Renal cortical epithelial cell (primary cell): ENCODE data around the gene GRK7. TPM values are rescaled to one million over a fixed set of nuclear protein-coding genes. Genes with fewer than 3 reads are reported as not detected.

Experiments
- DNase-seq: peaks from one replicate; pipeline ENCODE4 v3.0.0-alpha.2; 2011; ENCODE audit warnings: low read depth
- total RNA-seq: library from RNA; depleted of rRNA; stranded (reverse); fragments of >200 nt; gene quantifications from 2 replicates; pipeline ENCODE4 v1.2.3, GENCODE V29; 2014

The GRK7 gene, protein sequence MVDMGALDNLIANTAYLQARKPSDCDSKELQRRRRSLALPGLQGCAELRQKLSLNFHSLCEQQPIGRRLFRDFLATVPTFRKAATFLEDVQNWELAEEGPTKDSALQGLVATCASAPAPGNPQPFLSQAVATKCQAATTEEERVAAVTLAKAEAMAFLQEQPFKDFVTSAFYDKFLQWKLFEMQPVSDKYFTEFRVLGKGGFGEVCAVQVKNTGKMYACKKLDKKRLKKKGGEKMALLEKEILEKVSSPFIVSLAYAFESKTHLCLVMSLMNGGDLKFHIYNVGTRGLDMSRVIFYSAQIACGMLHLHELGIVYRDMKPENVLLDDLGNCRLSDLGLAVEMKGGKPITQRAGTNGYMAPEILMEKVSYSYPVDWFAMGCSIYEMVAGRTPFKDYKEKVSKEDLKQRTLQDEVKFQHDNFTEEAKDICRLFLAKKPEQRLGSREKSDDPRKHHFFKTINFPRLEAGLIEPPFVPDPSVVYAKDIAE (N-terminal part only)
- 0.05 TPM in 1 of 2 replicates, not detected in the other for total RNA-seq

DNA sequence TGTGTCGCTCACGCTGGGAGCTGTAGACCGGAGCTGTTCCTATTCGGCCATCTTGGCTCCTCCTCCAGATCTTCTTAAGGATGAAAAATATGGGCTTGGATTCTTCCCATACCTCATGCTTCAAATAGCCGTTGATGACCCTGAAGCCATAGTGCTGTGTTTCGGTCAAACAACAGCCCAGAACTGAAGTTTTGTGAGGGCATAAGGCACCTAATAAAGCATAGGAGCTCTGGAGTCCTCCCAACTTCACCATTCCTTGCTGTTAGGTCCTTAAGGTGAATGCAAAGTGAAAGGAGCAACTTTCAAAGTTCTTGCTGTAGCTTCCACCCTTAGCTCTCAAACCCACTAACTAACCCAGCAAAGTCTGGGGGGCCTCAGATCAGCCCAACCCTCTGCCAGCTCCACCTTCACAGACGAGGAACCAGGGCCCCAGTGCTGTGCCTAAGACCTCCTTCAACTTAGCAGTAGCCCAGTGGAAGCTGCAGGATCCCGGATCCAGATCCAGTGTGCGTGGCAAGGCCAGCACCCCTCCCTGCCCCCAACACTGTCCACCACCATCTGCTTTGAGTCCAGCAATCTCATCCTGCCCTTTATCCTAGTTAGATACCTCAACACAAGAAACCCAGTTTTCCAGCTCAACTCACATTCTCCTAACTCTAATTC, at the start of gene GRK7:
Gene GRK7, plus strand, starts transcription at position 321 of the 663 bp plus-strand sequence. CDS start 14,877 bp downstream, outside the sequence.
- DNase-seq = no peak

DNA sequence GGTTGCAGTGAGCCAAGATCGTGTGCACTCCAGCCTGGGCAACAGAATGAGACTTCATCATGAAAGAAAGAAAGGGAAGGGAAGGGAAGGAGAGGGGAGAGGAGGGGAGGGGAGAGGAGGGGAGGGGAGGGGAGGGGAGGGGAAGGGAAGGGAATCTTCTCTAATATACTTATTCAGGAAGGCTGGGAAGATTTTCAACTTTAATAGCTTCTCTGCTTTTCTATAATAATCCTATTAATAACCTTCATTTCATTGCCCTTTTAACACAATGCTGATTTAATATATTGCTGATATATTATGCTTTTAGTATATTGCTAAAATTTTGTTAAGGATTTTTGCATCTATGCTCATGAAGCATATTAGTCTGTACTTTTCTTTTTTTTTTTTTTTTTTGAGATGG, 48.5 kb upstream of the GRK7 start:
- DNase-seq = no peak

DNA sequence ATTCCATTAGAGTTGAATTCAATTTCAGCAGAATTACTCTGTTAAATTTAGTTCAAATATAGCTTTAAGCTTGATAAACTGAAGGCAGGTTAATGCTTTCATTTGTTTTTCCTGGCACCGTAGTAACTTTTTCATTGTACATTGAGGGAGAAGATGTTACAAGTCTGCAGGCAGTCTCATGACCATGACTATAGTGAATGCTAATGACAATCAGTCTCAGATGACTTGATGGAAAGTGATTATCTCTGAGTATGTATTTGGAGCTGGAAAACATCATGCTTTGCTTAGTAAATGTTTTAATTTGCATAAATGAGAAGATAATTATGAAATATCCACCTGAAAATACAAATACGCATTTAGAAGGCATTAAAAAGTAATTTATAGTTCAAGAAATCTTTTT, 41.1 kb upstream of the GRK7 start:
- DNase-seq = no peak

DNA sequence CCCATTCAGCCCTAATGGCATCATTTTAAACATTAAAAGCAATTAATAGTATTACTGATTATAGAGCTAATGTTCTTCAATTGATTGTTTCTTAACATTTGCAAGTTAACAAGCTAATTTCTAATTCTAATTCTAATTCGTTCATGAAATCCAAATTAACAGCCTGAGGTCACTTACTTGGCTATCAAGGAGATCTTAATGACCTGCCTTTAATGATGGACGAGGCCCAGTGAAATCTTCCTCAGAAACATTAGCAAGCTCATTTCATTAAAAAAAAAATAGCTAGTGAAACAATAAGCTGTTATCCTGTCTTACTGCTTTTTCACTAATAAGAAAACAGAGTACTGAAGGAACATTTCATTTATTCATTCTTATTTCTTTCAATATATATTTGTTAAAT, 40.6 kb upstream of the GRK7 start:
- DNase-seq = no peak

DNA sequence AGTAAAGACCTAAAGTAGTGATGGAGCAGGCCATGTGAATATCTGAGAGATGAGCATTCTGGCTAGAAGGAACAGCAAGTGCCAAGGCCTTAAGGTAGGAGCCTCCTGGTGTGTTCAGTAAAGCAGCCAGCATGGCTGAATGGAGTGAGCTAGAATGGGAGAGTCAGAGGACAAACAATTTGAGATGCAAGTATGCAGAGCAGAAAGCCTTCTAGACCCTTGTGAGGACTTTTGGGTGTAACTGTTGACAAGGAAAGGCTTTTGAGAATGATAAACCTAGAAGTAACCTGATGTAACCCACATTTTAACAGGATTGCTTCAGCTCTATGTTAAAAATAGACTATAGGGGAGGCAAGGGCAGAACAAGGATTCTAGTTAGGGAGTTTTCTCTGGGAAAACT, 40.0 kb upstream of the GRK7 start:
- DNase-seq = no peak

DNA sequence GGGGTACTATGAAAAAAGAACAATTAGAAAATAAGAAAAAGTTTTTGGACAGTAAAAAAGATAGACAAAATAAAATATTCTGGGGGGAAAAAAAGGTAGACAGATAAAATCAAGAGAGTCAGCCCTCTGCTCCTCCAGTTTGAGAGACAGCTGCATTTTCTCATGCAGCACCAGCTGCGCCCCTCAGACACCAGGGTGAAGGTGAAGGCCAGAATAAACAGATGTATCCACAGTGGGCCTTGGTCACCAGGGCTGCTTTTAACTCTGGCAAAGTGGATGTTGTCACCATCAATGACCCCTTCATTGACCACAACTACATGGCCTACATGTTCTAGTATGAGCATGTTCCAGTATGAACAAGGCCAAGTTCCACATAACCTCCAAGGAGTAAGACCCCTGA, 39.0 kb upstream of the GRK7 start:
- DNase-seq = no peak

DNA sequence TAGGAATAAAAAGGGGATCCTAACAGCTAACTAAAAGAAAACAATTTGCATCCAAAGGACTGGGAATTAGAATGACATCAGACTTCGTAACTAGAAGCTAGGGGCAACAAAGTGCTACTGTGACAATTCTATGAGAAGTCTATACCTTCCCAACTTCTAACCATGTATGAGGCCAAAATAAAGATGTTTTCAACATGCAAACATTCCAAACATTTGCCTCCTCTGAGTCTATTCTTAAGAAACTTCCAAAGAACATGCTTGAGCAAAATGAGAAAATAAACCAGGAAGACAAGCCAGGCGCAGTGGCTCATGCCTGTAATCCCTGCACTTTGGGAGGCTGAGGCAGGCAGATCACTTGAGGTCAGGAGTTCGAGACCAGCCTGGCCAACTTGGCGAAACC, 38.2 kb upstream of the GRK7 start:
- no peak for DNase-seq

DNA sequence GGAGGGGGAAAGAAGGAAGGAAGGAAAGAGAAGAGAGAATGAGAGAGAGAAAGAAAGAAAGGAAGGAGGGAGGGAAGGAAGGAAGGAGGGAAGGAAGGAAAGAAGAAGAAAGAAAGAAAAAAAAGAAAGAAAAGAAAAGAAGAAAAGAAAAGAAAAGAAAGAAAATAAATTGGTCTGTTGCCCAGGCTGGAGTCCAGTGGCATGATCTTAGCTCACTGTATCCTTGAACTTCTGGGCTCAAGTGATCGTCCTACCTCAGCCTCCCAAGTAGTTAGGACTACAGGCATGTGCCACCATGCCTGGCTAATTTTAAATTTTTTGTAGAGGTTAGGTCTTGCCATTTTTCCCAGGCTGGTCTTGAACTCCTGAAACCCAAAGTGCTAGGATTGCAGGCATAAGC, 36.7 kb upstream of the GRK7 start:
- no peak for DNase-seq

DNA sequence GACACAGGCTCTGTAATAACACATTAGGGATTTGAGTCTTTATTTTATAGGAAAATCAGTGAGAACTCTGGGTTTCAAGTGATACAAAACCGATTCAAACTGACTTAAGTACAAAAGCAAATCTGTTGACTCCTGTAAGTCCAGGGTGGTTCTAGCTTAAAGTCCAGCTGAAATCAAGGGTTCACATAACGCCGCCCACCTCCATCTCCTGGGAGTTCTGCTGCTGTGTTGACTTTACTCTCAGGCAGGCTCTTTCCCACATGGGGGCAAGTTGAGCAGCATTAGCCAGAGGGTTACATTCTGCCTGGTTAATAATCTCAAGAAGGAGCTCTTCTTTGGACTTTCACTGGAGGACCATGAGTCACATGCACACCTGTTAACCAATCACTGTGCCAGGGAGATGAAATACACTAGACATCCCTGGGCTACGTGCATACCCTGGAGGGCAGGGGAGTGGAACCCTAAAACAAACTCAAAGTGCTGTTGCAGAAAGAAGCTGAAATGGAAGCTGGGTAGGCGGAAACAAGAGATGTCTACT, 34.8 kb upstream of the GRK7 start:
- DNase-seq = peak; percentile 57

DNA sequence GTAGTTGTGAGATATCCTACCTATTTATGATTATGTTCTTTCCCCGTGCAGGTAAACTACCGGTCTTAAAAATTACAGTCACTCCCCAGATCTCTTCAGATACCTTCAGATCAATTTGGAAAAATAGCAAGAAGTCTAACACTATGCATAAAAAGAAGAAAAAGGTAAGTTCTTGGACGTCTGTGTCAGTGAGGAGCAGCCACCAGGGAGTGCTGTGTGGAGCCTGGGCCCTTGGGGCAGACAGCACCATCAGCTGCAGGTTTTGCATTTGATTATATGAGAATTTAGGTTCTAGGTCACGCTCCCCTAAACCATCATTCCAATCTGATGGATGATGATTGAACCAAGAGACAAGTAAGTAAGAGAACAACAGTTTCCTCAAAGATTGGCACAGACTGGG, 34.0 kb upstream of the GRK7 start:
- DNase-seq = no peak

DNA sequence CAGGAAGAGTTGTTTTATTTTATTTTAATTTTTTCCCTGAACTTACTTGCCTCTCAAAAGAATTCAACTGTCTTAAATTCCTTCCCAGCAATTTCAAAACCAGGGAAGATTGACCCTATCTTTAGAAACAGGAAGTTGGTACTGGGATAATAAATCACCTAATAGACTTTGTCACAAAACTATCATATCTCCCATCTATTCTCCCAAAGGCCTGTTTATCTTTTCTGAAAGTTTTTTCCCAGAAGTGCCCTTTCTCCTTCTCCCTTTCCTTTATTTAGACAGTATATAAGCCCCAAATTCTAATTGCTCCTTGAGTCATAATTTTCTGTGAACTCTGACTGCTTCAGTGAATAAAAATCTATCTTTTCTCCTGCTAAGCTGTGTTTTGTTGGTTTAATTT, 28.0 kb upstream of the GRK7 start:
- DNase-seq = no peak

DNA sequence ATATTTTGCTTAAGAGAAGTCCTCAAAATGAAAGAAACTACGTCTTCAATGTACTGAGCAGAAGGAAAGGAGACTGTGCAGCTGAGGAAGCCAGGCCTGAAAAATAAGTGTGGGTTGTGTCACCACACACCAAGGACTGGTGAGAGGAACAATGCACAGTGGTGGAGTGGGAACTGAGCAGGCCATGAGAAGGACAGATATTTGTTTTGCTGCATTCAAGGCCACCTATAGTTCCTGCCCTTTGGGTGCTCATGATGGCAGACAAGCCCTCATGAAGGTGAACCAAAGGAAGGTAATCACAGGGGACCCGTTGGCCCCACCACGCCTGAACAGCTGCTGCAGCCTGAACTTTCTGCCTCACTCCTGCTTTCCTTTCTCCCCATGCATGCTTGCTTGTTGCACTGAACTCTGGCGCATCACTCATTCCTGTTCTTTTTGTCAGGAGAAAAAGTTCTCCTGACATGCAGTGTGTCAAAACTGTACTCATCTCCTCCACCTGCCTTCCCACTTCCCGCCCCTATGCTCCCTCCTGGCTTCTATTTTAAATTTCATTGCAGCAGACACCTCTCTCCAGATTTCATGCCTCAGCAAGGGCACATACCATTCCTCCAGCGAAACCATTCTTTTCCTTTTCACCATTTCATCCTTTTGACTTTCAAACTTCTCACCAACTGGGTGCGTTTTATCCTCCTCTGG, 27.3 kb upstream of the GRK7 start:
- no peak for DNase-seq

DNA sequence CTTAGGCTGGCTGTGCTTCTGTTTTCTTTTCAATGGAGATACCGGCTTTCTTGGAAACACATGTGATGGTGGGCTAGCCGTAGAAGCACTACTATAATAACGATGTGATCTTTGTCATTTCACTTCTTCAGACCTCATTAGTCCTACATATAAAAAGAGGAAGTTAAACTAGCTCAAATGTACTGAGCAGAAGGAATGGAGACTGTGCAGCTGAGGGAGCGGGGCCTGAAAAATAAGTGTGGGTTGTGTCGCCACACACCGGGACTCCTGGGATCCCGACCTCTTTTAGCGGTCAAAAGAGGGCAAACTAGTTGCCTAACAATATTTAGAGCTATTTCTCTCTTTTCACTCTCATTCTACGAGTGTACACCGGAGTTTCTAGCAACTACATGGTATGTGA, 26.1 kb upstream of the GRK7 start:
- DNase-seq = no peak

DNA sequence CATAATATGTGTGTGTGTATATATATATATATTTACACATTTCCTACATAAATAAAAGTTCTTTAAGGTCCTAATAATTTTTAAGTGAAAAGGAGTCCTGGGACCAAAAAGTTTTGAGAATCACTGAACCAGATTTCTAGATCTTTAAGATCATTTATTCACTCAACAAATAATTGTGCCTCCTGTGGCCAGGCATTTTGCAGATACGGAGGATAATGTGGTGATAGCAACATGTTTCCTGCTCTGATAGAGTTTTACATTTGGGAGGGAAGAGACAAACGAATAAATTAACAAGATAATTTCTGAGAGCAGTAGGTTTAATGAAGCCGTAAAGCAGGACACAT, 25.6 kb upstream of the GRK7 start:
- no peak for DNase-seq

DNA sequence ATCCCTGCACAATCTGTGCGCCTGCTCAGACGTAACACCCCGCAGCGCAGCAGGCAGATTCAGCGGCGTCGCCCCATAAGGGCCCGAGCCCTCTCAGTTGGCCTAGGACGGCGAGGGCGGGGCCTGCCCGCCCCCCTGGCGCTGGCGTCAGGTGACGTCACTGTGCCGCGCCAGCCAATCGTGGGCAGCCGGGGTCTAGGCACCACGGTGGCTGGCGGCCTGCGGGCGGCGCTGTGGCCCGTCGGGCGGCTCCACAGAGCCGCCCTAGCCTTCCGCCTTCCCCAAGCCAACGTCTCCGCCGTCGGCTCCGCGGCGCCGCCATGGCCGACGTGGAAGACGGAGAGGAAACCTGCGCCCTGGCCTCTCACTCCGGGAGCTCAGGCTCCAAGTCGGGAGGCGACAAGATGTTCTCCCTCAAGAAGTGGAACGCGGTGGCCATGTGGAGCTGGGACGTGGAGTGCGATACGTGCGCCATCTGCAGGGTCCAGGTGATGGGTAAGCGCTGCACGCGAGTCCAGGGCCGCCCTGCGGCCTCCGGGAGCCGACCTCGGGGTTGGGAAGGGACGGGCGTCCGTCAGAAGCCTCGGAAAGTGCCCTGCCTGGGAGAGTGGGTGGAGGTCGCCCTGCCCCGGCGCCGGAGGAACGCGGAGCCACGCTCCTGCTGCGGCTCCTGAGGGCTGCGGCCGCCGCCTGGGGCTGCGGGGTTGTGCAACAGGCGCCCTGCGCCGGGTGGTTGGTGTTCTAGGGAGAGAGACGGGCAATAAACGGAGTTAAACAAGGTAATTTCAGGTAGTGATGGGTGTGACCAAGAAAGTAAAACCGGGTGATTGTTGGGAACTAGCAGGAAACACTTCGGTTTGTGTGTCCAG, 25.0 kb upstream of the GRK7 start, which contains the start of gene RNF7:
Gene RNF7, plus strand, starts transcription at position 277 of the 869 bp plus-strand sequence. Its CDS starts 44 bp downstream, at position 321.
- DNase-seq = peak; percentile 84

DNA sequence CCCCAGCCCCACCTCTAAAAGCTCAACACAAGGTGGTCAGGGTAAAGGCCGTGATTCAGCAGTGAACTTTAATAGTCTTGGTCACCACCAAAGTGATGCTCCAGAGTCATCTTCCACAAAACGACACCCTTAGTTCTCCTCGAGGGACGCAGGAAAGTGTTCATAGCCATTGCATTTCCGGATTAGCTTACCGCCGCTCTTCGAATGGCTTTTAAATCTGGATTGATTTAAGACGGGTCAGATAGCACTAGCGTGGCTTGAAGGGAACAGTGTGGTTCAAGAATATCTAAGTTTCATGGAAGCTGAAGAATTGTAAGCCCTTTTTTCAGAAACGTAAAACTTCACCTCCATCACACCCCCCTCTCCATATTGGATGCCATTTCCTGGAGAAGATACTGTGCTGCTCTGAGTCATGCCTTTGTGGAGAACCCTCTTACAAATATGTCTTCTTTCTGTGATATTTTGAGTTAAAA, 24.3 kb upstream of the GRK7 start:
- DNase-seq = peak; percentile 45

DNA sequence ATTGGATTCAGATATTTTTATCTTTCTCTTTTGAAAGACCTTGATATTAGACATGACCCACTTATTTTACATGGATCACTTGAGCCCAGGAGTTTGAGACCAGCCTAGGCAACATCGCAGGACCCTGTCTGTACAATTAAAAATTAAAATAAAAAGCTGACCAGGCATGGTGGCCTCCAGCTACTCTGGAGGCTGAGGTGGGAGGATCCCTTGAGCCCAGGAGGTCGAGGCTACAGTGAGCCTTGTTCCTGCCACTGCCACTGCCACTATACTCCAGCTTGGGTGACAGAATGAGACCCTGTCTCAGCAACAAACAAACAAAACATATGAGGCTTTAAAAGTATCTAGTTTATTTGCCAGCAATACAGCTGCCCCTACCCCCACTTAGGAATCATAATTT, 23.5 kb upstream of the GRK7 start:
- DNase-seq = no peak

DNA sequence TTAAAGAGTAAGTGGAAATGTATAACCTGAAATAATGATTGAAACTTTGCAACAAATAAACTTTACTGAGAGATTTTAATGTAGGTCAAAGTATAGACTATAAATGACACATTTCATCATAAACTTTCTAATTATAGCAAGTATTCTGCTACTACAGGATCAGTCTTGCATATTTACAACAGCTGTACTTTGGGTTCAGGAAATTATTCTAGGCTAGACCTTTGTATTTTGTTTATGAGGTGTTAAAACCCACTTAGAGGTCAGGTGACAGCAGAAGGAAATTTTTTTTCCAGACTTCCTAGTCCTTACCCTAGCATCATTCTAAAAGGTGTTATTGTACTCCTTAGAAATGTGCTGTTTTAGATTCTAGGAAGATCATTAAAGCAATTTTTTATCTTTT, 22.9 kb upstream of the GRK7 start:
- DNase-seq = peak; percentile 9

DNA sequence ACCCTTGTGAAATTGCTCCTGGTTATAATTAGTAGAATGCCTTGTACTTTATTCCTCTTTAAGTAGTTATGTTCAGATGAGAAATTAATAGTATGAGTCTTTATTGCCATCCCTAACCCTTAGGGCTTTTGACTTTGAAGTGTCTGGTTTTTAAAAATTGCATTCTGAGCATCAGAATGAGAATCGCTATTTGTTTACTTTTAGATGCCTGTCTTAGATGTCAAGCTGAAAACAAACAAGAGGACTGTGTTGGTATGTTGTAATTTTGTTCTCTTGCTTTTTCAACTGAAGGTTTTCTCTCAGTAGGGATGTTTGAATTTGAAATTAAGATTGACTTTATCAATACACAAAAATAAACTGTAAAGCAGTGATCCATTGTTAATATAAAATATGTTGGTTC, 19.9 kb upstream of the GRK7 start:
- DNase-seq = no peak

DNA sequence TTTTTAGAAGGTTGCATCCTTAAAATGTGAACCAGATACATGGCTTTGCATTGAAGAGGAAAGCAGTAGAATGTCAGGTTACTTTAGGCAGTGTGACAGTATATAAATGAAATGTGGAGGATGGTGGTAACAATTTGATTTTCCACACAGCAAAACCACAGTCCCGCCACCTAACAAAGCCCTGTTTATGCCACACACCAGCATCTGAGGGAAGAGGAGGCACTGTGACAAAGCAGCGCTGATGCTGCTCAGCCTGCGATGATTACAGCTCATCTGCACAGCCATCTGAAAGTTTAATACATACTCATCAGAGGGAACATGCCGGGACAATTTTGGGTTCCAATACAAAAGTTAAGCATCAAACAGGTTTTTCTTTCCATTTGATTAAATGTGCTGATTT, 16.2 kb upstream of the GRK7 start:
- no peak for DNase-seq

DNA sequence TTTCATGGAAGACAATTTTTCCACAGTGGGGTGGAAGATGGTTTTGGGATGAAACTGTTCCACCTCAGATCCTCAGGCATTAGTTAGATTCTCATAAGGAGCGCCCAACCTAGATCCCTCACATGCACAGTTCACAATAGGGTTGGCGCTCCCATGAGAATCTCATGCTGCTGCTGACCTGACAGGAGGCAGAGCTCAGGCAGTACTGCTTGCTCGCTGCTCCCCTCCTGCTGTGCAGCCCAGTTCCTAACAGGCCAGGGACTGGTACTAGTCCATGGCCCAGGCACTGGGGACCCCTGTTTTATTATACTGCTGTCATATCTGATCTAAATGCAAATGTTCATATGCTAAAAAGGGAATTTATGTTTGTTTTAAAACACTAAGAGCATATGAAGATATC, 9.8 kb upstream of the GRK7 start:
- DNase-seq = no peak
